Colonic mucosa (tissue), 4 donors: ENCODE results near the gene PRKAR2A. TPM values are rescaled to one million over a fixed set of nuclear protein-coding genes. Genes with fewer than 3 reads are reported as not detected.
A peak's percentile ranks its signal among the peaks of the same experiment; 100 is the strongest.
"Not testable (repeated sequence)": the region's sequence is repeated elsewhere in the genome, so short reads cannot be mapped to it uniquely, and the experiment has no call there.

Source experiments
- DNase-seq: peaks from one replicate; pipeline ENCODE4 v3.0.0-alpha.2; 2020
- H3K27ac ChIP-seq: fragments of 200-600 bp; one replicate; pipeline ENCODE4 v1.8.0; 2021
- H3K27me3 ChIP-seq: fragments of 200-600 bp; one replicate; pipeline ENCODE4 v1.8.0; 2021
- H3K36me3 ChIP-seq: fragments of 200-600 bp; one replicate; pipeline ENCODE4 v1.8.0; 2021
- H3K4me1 ChIP-seq: fragments of 200-600 bp; one replicate; pipeline ENCODE4 v1.8.0; 2021; ENCODE audit warnings: mild to moderate bottlenecking
- H3K4me3 ChIP-seq: fragments of 200-600 bp; one replicate; pipeline ENCODE4 v1.8.0; 2021
- H3K9ac ChIP-seq, 2 donors: one replicate each; pipeline ENCODE4 v1.7.0; 2013; ENCODE audit warnings: control low read depth in 2 of 2, low read depth in 2 of 2, low read length in 2 of 2
- H3K9me3 ChIP-seq: fragments of 200-600 bp; one replicate; pipeline ENCODE4 v1.8.0; 2021
- CTCF ChIP-seq: fragments of 200-600 bp; IDR thresholded peaks from one replicate; pipeline ENCODE4 v1.8.0; 2022; ENCODE audit warnings: antibody characterized with exemption, mild to moderate bottlenecking
- intact Hi-C: fragments of 100-400 bp; cut with DNase I; formaldehyde crosslinking; loops from one replicate; pipeline ENCODE4 v1.14.1; 2022
- total RNA-seq, 2 donors: library from RNA; stranded (reverse); fragmentation: NEBNext Ultra II Directional in 1 of 2; extraction: Animal tissue kit (Norgen Biotek cat#: 25700) in 1 of 2; gene quantifications; one replicate each; pipeline ENCODE4 v1.2.1, GENCODE V29; 2021
- donor health status: healthy.
- donor health status: DM: no; HTN: no; CAD: no.
- donor health status: DM: no; HTN: no; CAD: no.

The PRKAR2A gene
- total RNA-seq, 2 donors from 2014 or later, result 66.8 to 117 TPM

GRCh38 chr3:48765376-48765775 is 82.3 kb downstream of the PRKAR2A start:
- no peaks in the 10 kb centered on the region for H3K4me1 ChIP-seq
- H3K36me3 ChIP-seq, result no peaks in the 10 kb centered on the region

GRCh38 chr3:48762816-48763215 is 84.9 kb downstream of the PRKAR2A start:
- no peak overlapping the region for H3K27ac ChIP-seq
- H3K36me3 ChIP-seq, result no peaks in the 10 kb centered on the region
- intact Hi-C loops, result no loop called here
- H3K9me3 ChIP-seq, result no peaks in the 10 kb centered on the region
- no peak overlapping the region for H3K9ac ChIP-seq
- DNase-seq, result no peak
- no peaks in the 10 kb centered on the region for H3K4me1 ChIP-seq
- no peak for TF ChIP-seq CTCF
- no peak overlapping the region for H3K4me3 ChIP-seq
- no peaks in the 10 kb centered on the region for H3K27me3 ChIP-seq

More at GRCh38 chr3:48765376-48765775, 82.3 kb downstream of the PRKAR2A start:
- no peak for DNase-seq
- peak; percentile 12 for TF ChIP-seq CTCF
- Histone ChIP-seq H3K9ac (no peak overlapping the region), H3K27me3 (no peaks in the 10 kb centered on the region), H3K9me3 (no peaks in the 10 kb centered on the region), H3K4me3 (no peak overlapping the region), H3K27ac (no peak overlapping the region)
- intact Hi-C loops, result no loop called here

- intact Hi-C loops, H3K4me3 ChIP-seq, DNase-seq, H3K36me3 ChIP-seq, H3K27me3 ChIP-seq, H3K4me1 ChIP-seq, H3K9ac ChIP-seq, H3K27ac ChIP-seq, H3K9me3 ChIP-seq: not testable (repeated sequence)
These were observed 87.6 kb downstream of the PRKAR2A start for GRCh38 chr3:48759991-48760540.

- H3K27me3 ChIP-seq, H3K9me3 ChIP-seq, H3K27ac ChIP-seq, DNase-seq, H3K4me3 ChIP-seq, intact Hi-C loops, H3K9ac ChIP-seq, H3K4me1 ChIP-seq, H3K36me3 ChIP-seq: not testable (repeated sequence)
These were observed 88.1 kb downstream of the PRKAR2A start for GRCh38 chr3:48759531-48759930.

GRCh38 chr3:48759071-48759470 is 88.6 kb downstream of the PRKAR2A start:
- H3K9me3 ChIP-seq, result no peaks in the 10 kb centered on the region
- H3K27ac ChIP-seq, result no peak overlapping the region
- intact Hi-C loops, result no loop called here
- no peaks in the 10 kb centered on the region for H3K4me1 ChIP-seq
- DNase-seq, result no peak
- no peak overlapping the region for H3K9ac ChIP-seq
- H3K36me3 ChIP-seq, result no peaks in the 10 kb centered on the region
- no peak overlapping the region for H3K4me3 ChIP-seq
- no peak for TF ChIP-seq CTCF
- no peaks in the 10 kb centered on the region for H3K27me3 ChIP-seq

- no peaks in the 10 kb centered on the region for H3K9me3 ChIP-seq
- intact Hi-C loops, result no loop called here
- no peaks in the 10 kb centered on the region for H3K27me3 ChIP-seq
- H3K4me3 ChIP-seq, result no peak overlapping the region
- H3K9ac ChIP-seq, result no peak overlapping the region
- no peaks in the 10 kb centered on the region for H3K36me3 ChIP-seq
- H3K4me1 ChIP-seq, result no peaks in the 10 kb centered on the region
- no peak overlapping the region for H3K27ac ChIP-seq
- TF ChIP-seq CTCF, result no peak
- DNase-seq, result no peak
These were observed 91.0 kb downstream of the PRKAR2A start for GRCh38 chr3:48756640-48757039.
